ENCODE measurements around the gene SRRM1. TPM values are rescaled to one million over a fixed set of nuclear protein-coding genes. Genes with fewer than 3 reads are reported as not detected.

The SRRM1 gene
- total and polyA plus RNA-seq, 12 donors: 26.0 to 83.0 (median 75.8) TPM

DNA sequence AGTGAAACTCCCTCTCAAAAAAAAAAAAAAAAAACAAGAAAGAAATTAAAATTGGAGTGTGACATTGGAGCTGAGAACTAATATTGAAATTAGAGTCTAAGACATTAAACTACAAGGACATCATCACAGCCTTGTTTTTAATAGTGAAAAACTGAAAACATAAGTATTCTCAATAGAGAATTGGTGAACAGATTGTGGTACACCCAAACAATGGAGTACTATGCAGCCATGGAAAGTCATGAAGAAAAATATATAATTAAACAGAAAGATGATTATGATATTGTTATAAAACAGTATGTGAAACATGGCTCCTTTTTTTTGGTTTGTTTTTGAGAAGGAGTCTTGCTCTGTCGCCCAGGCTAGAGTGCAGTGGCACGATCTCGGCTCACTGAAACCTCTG, 43.8 kb upstream of the SRRM1 start:
- TF ChIP-seq, protein P1, sequence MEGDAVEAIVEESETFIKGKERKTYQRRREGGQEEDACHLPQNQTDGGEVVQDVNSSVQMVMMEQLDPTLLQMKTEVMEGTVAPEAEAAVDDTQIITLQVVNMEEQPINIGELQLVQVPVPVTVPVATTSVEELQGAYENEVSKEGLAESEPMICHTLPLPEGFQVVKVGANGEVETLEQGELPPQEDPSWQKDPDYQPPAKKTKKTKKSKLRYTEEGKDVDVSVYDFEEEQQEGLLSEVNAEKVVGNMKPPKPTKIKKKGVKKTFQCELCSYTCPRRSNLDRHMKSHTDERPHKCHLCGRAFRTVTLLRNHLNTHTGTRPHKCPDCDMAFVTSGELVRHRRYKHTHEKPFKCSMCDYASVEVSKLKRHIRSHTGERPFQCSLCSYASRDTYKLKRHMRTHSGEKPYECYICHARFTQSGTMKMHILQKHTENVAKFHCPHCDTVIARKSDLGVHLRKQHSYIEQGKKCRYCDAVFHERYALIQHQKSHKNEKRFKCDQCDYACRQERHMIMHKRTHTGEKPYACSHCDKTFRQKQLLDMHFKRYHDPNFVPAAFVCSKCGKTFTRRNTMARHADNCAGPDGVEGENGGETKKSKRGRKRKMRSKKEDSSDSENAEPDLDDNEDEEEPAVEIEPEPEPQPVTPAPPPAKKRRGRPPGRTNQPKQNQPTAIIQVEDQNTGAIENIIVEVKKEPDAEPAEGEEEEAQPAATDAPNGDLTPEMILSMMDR (IDR thresholded peaks at IDR 0.05): no peak
- ATAC-seq (no peak), DNase-seq (no peak)
- peaks cover 0 to 15% (median 5%) of the 10 kb centered on the region in 7 donors for H3K27me3 ChIP-seq
- H3K4me3 ChIP-seq: no peak overlapping the region
- H3K9me3 ChIP-seq: no peaks in the 10 kb centered on the region
- H3K36me3 ChIP-seq: no peaks in the 10 kb centered on the region
- no peaks in the 10 kb centered on the region for H3K4me1 ChIP-seq
- whole genome bisulfite sequencing, 2 donors: 92 to 98% methylated on average over 3 of the region's 3 CpGs
- intact Hi-C loops (cut with DNase I): no loop called here
- no peak overlapping the region for H3K27ac ChIP-seq

DNA sequence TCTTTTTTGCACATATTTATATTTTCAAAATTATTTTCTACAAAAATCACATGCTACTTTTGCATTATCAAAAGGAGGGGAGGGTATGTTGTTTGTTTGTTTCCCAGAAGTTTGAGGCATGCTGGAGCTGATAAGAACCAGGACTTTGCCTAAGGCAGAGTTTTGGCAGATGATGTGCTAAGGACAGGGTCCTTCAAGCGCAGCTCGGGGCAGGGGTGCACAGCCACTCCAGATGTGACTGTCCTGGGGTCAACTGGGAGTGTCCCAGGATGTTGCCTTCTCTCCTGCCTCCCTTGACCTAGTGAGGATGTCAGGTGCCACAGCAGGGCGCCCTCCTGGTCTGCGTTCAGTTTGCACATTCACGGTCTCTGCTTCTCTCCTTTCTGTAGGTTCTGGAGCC, 42.6 kb upstream of the SRRM1 start:
- Histone ChIP-seq H3K9me3 (no peaks in the 10 kb centered on the region), H3K36me3 (no peaks in the 10 kb centered on the region), H3K27me3 (peaks cover 0 to 7% (median 3%) of the 10 kb centered on the region in 7 donors), H3K27ac (no peak overlapping the region), H3K4me3 (no peak overlapping the region), H3K4me1 (no peaks in the 10 kb centered on the region)
- ATAC-seq: no peak
- 69 to 71% methylated on average over 5 of the region's 5 CpGs for WGBS, 2 donors
- no peak for DNase-seq
- intact Hi-C loops (cut with DNase I): no loop called here
- TF ChIP-seq, protein P1 (IDR thresholded peaks at IDR 0.05): no peak

DNA sequence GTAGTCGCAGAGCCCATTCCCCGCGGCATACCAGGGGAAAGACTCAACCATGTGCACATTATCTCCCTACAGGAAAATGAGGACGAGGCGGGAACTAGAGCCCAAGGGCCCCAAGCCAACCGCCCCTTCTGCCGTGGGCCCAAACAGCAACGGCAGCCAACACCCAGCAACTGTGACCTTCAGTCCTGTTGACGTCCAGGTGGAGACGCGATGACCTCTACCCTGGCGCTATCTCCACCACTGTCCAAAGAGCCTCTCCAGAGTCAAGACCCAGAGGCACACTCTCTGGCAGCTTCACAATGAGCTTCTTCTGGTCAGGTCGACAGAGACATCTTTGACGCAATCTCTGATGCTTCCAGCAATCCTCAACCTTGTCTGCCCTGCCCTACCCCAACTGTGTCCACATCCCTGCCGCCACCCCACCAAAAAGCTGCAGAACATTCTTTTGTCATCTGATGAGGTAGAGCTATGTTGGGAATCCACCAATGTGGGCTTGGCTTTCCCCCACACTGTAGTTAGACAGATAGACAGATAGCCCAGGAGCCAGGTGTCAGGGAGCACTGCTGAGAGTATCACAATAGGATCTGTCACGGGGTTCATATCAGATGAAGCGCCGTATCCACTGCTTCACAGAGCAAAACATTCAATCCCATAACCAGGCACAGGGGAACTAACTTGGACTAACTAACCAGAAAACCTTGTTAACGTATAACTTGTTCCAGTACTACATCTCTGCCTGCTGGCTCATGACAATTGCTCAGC, 37.4 kb upstream of the SRRM1 start:
- no peaks in the 10 kb centered on the region for H3K4me1 ChIP-seq
- intact Hi-C loops (cut with DNase I): no loop called here
- H3K36me3 ChIP-seq: no peaks in the 10 kb centered on the region
- no peaks in the 10 kb centered on the region for H3K9me3 ChIP-seq
- H3K27me3 ChIP-seq: peaks cover 0 to 10% (median 4%) of the 10 kb centered on the region in 7 donors
- TF ChIP-seq, protein P1 (IDR thresholded peaks at IDR 0.05): no peak
- WGBS, 2 donors: 84 to 87% methylated on average over 19 of the region's 19 CpGs
- ATAC-seq (no peak), DNase-seq (no peak)
- no peak overlapping the region for H3K4me3 ChIP-seq
- H3K27ac ChIP-seq: no peak overlapping the region

DNA sequence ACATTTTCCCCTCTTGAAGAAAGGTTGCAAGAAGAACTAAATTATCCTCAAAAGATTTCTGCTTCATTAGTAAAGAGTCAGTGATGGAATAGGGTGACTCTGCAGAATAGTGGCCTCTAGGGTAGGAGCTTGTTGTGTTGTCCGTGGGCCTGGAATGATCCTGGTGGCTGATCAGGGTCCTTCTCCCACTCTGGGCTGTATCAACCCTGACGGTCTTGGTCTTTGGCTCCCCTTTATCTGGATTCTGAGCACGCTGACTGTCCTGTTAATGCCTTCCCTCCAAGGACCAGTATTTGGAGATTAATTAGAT, 36.9 kb upstream of the SRRM1 start:
- Histone ChIP-seq H3K4me3 (no peak overlapping the region), H3K4me1 (no peaks in the 10 kb centered on the region), H3K9me3 (no peaks in the 10 kb centered on the region), H3K27me3 (peaks cover 0 to 10% (median 7%) of the 10 kb centered on the region in 7 donors), H3K36me3 (no peaks in the 10 kb centered on the region), H3K27ac (no peak overlapping the region)
- DNase-seq (no peak), ATAC-seq (no peak)
- 73 to 82% methylated on average over 3 of the region's 3 CpGs for whole genome bisulfite sequencing, 2 donors
- TF ChIP-seq, protein P1 (IDR thresholded peaks at IDR 0.05): no peak
- intact Hi-C loops (cut with DNase I): no loop called here
